Superior temporal gyrus (tissue), 1 donor: Measurements from ENCODE around the gene ALOX15.
"Not testable (repeated sequence)": the region's sequence is repeated elsewhere in the genome, so short reads cannot be mapped to it uniquely, and the experiment has no call there.

Source experiments
- DNase-seq: peaks from one replicate; pipeline ENCODE4 v3.0.0-alpha.2; 2016; ENCODE audit errors: extremely low spot score

ALOX15 gene

DNA sequence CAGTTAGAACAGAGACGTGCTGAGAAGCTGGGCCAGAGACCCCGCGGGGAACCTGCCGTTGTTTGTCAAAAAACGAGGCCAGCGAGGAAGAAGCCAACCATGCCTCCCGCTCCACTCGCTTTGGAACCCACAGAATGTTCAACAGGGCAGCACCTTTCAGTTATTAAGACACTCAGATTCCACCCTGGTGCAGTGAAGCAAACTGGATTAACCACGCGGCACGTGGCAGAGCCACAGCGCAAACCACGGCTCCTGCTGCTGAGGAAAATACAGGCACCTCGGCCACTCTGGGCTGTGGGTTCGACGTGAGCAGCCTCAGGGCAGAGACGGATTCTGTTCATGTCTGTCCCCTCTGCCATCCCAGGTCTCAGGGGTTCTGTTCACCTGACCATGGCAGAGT is 24.4 kb downstream of the ALOX15 start:
- DNase-seq: no peak

DNA sequence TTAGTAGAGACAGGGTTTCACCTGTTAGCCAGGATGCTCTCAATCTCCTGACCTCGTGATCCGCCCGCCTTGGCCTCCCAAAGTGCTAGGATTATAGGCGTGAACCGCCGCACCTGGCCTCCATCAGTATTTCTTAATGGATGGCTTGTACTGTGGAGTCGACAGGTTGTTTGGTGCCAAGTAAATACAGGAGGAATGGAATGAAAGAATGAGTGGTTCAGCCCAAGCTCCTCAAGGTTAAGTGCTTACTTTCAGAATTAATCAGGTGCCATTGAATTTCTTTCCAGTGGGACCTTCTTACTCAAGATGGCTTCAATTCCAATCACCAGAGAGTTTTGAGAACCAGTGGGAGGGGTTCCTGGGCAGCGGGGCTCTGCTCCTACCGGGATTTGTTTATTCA is 25.0 kb downstream of the ALOX15 start:
- no peak for DNase-seq

DNA sequence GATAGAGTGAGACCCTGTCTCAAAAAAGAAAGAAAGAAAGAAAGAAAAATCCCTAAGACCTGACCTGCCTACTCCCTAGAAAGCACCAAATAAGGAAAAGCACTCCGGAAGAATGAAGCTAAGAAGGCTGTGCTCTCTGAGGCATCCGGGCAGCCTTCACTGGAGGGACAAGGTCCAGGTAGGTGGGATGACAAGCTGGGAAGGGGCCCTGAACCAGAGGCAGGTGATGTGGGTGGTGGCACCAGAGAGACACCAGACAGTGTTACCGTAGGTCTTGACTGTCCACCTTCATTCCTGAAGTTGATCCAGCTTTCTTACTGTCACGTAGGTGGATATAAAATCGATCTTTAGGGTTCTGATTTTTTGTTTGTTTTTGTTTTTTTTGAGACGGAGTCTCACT is 30.8 kb downstream of the ALOX15 start:
- DNase-seq: no peak

DNA sequence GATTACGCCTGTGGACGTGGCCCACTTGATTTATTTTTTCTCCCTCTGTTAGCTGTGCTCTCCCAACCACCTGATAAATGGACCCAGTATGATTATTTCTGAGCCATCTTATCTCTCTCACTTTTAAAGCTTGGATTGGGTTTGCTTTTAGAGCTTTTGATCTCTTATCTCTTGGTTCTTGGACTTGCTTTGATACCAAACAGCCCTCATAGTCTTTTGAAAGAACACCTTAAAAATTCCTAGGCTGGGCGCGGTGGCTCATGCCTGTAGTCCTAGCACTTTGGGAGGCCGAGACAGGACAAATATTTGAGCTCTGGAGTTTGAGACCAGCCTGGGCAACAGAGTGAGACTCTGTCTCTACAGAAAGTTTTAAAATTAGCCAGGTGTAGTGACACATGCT is 31.3 kb downstream of the ALOX15 start:
- no peak for DNase-seq

DNA sequence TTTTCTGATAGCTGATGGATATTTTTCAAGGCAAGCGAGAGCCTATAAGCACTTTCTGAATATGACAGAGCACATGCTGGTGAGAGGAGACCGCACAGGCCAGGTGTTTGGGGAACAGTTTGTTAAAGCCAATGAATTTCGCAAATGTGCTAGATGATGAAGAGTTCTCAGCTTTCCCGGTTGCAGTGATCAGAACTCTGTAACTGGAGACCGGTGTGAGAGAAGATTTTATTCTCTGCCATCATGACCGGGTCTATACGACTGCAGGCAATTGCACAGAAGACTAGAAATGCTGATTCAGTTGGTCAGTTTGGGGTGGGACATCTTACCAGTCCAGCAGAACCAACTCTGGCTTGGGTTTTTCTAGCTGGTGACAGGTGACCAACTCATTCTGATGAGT is 31.7 kb downstream of the ALOX15 start:
- no peak for DNase-seq

DNA sequence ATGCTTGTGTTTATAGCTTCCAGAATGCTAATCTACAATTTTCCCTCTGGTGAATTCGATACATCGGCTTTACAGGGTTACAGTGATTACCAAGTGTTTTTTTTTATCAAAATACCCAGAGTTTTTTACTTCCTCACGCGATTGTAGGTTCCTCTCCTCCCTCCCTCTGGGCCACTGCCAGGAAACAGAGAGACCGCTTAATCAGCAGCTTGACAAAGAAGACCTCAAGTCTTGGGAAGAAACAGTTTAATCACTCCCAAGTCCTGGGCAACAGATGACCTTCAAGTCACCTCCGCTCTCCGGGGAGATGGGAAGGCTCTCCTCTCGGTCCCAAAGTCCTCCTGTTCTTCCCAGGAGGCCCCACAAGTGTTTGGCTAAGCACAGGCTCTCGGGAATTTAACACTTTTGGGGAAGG is 33.7 kb downstream of the ALOX15 start:
- peak; percentile 42 for DNase-seq

DNA sequence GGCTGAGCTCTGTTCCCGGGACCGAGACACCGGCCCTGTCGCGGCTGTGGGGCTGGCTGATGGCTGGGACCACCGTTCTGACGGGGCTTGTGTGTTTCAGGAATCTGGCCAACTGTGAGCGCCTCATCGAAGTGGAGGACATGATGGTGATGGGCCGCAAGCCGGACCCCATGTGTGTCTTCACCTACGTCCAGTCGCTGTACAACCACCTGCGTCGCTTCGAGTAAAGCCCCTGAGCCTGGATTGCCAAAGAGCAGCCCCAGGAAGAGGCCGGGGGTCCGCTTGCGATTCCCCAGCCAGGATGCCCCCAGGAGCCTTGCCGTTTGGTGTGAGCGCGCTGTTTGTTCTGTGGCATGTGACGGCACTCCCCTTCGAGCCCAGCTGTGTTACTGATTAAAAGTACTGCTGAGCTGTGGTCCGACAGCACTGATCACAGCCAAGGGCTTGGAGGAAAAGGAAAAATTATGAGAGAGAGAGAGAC is 34.2 kb downstream of the ALOX15 start:
- no peak for DNase-seq

DNA sequence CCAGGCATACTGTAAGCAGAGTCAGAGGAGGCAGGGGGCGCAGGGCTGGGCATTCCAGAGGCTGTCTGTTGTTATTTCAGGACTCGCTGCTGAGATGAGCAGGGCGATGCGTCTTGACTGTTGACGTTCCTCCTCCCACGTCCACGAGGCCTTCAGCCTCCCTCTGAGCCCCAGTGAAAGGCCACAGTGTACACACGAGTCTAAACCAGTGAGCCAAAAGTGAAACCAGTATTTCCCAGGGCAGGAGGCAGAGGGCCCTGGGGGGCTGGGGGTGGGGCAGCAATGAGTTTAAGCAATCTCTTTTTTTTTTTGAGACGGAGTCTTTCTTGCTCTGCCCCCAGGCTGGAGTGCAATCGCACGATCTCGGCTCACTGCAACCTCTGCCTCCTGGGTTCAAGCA is 35.7 kb downstream of the ALOX15 start:
- DNase-seq: no peak

DNA sequence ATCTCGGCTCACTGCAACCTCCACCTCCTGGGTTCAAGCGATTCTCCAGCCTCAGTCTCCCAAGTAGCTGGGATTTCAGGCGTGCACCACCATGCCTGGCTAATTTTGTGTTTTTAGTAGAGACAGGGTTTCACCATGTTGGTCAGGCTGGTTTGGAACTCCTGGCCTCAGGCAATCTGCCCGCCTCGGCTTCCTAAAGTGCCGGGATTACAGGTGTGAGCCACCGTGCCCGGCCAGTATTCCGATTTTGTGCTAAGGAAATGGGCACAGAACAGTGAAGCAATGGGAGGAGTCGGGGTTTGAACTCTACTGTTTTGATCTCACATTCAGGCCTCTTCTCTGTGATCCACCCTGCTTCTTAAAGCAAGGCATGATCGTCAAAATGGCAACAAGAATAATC is 36.7 kb downstream of the ALOX15 start:
- not testable (repeated sequence) for DNase-seq

DNA sequence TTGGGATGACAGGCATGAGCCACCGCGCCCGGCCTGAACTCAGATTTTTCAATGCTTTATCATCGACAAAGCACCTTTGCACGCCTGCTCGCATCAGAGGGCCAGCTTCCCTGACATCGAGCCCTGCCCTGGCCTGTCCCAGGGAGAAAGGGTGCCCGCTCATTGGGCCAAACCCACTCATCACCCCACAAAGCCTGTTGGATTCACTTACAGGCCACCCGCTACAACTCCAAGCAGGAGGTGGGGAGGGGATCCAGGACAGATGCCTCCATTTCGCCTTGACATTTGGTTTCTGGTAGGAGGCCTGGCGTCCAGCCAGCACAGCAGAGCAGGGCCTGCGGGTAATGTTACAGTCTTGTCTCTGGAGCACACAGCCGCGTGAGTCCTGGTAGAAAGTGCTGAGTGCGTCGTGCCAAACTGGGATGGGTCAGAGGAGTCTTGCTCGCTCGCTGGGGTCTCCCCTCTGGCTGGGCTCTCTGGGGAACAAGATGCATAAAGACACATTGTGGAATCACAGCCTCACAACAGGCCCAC is 37.3 kb downstream of the ALOX15 start:
- no peak for DNase-seq

DNA sequence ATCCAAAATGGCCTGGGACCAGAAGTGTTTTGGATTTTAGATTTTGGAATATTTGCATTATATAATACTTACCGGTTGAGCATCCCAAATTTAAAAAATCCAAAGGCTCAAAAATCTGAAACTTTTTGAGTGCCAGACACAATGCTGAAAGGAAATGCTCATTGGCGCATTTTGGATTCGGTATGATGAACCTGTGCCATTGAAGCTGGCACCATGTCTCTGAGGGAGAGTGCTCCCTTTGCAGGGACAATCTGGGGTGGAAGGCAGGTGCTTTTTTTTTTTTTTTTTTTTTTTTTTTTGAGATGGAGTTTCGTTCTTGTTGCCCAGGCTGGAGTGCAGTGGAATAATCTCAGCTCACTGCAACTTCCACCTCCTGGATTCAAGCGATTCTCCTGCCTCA is 39.4 kb downstream of the ALOX15 start:
- DNase-seq: no peak

DNA sequence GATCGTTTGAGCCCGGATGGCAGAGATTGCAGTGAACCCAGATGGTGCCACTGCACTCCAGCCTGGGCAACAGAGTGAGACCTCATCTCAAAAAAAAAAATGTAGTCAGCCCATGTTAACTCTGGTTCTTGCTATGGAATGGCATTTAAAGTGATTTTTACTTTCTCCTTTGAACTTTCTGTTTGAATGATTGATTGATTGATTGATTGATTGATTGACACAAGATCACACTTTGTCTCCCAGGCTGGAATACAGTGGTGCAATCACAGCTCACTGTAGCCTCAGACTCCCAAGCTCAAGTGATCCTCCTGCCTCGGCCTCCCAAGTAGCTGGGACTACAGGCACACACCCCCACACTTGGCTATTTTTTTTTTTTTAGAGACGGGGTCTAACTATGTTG is 40.2 kb downstream of the ALOX15 start:
- no peak for DNase-seq

DNA sequence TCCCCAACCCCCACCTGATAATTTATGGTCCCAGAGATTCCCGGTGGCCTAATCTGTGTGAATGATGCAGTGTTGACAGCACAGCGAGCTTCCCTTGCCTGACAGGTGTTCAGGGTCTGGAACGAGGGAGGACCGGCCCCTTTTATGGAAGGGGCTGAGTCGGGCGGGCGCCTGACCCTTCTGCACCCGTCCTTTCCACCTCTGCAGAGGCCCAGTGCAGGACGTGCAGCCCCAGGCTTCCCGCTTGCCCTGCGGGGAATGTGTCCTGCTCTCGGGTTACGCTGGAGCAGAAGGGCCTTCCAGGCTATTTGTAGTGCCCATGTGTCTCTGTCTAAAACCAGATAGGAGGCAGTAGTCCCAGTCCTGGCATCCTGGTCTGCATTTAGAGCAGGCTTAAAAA is 40.9 kb downstream of the ALOX15 start:
- DNase-seq: no peak

DNA sequence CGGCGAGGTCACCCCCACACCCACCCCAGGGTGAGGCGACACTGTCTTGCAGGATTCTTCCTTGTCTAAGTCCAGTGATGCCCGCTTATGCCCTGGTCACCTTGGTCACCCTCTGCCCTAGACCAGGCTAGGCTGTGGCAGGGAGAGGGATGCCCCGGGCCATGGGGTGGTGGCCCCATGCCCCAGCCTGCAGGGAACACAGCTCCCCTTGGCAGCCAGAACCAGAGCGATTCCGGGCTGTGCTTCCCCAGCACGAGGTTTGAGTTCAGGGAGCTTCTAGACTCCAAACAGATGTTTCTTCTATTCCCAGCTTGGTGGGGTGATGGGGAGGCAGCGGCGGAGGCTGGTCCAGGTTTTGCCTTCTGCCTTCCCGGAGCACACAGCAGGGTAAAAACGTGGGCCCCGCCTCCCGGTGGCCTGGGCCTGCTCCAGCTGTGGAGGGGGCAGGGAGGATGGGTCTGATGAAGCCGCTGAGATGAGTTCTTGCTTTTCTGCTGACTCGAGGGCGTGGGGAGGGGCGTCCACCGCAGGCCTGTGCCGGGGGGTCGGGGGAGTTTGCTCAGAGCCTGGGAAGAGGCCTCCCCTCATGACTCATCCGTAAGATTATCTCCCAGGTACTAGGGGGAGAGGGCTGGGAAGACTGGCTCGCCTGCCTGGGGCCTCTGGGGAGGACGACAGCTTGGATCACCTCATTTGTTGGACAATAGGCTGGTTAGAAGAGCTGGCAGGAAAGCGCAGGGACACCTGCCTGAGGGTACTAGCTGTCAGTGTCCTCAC is 41.8 kb downstream of the ALOX15 start:
- DNase-seq: no peak

DNA sequence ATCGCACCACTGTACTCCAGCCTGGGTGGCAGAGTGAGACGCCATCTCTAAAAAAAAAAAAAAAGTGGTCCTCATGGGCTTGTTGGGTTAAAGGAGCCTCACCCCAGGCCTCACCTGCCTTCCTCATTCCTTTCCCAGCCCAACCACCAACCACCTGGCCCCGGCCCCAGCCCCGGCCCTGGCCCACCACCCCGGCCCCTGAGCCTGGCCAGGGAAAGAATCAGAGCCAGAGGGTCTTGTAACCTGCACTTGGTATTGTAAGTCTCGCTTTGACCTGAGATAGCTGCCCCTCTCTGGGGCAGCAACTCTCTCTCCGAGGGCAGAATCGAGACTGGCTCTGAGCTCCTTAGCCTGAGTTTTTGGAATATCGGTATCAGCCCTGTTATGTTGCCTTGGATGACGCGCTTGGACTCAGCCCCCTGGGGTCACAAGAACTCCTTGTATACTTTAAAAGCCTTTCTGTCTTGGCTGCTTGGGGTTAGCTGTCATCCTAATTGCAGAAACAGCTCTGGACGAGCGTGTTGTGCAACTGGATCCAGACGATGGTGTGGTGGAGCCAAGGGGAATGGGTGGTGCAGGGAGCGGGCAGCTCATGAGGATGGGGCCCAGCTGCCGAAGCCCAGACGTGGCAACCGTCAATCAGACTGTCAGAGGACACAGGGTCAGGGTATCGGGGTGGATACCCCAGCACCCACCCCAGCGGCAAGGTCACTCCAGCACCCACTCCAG is 42.5 kb downstream of the ALOX15 start:
- DNase-seq: no peak

DNA sequence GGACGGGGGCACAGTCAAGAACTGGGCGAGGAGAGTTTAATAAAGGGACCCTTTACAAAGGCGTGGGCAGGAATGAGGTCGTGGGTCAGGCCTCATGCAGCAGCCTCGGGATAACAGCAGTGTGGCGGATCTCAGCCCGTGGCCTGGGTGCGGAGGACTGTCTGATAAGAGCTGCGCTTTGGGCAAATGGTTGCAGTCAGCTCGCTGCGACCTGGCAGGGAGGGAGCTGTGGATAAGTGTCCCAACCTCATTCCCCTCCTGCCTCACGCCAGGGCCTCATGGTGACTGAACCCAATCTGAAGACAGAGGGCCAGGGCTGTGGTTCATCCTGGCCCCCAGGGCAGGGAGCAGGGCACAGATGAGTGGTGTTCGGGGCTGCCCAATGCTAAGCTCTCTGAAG is 43.5 kb downstream of the ALOX15 start:
- no peak for DNase-seq

DNA sequence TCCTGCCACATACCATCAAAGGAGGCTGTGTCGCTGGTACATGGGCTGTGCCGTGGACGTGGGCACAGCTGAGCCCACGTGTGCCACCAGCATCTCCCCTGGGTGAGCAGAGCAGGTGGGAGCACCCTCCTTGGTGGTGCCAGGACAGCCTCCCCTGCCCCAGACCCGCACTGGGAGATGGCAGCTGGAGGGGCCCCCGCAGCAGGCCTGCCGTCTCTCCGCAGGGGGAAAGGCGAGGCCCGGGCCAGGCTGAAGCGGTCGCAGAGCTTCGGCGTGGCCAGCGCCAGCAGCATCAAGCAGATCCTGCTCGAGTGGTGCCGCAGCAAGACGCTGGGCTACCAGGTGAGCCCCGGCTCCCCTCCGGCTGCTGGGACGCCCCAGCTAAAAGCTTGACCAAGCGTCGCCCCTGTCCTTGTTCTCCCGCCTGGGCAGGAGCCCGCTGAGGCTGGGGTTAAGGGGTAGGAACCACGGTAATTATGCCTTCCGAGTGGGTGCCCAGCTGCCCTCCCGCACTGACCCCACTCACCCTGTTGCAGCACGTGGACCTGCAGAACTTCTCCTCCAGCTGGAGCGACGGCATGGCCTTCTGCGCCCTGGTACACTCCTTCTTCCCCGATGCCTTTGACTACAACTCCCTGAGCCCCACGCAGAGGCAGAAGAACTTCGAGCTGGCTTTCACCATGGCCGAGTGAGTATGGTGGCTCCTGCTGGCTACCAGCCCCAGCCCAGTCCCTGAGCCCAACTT is 44.7 kb downstream of the ALOX15 start:
- DNase-seq: no peak

DNA sequence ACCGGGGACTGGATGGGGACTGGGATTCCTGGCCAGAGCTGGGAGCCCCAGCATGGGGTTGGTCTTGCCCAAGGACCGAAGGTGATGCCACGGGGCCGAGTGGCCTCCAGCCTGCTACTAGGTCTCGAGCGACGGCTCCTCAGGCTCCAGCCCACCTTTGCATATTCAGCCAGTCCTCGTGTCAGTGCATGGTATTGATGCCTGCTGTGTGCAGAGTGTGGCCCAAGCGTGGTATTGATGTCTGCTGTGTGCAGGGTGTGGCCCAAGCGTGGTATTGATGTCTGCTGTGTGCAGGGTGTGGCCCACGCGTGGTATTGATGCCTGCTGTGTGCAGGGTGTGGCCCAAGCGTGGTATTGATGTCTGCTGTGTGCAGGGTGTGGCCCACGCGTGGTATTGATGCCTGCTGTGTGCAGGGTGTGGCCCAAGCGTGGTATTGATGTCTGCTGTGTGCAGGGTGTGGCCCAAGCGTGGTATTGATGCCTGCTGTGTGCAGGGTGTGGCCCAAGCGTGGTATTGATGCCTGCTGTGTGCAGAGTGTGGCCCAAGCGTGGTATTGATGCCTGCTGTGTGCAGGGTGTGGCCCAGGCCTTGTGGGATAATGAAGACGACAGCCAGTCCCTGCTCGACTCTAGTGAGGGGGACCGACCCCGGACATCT is 45.7 kb downstream of the ALOX15 start:
- not testable (repeated sequence) for DNase-seq

DNA sequence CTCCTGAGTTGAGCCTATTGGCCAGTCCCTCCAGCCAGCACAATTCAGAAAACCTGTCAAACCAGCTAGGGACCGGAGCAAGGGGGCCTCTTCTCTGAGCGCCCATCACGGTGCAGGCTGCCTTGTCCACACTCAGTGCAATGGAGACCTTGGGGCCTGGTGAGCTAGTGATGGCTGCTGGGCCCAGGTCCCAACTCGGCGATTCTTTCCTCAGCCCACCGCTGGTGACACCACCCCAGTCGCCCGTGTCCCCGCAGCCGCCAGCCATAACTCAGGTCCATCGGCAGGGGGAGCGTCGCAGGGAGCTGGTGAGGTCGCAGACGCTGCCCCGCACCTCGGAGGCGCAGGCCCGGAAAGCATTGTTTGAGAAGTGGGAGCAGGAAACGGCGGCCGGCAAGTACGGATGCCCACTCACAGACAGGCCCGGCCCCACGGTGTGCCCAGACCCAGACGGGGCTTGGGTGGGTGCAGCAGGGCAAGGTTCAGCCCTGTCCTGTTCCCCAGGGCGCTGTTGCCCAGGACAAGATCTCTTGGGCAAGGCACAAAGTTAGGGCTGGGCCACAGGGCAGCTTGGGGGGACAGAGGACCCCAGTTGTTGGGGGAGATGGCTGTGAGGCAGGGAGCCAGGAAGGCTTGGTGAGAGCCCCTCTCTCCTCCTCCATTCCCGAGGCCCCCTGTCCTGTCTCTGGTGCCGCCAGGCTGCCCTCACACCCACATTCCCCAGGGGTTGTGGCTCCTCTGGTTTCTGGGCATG is 46.4 kb downstream of the ALOX15 start:
- no peak for DNase-seq

DNA sequence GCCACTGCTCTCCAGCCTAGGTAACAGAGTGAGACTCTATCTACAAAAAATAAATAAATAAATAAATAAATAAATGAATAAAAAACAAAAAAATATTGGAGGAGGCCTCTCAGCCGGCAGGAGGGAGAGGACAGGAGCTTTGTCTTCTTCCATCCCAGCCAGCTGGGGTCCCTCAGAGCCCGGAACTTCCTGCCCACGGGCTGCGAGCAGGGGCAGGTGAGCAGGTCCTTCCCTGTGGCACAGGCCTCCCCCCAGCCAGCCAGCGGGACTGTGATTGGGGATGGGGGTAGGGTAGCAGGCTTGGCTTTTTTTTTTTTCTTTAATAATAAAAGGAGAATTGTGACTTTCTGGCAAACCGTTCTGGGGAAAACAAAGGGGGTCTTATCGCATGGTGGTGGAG is 47.1 kb downstream of the ALOX15 start:
- no peak for DNase-seq

DNA sequence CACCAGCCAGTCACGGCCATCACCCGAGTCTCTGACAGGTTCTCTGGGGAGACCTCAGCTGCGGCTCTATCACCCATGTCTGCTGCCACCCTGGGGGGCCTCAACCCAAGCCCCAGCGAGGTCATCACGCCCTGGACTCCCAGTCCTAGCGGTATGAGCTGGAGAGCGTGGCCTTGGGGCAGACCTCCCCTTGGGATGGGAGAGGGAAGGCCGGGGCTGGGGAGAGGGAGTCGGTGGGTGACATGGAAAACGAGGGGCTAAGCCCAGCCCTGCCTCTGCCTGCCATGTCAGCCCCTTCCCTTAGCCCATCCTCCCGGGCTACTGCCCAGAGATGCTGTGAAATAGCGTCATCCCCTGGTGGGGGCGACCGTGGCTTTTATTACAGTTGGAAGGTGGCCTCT is 48.5 kb downstream of the ALOX15 start:
- no peak for DNase-seq
